ENCODE data around the gene PRSS36. TPM values are rescaled to one million over a fixed set of nuclear protein-coding genes. Genes with fewer than 3 reads are reported as not detected.

The PRSS36 gene
- total and polyA plus RNA-seq, 9 of the 15 experiments (the other 6 are each of a cell fraction or from before 2014, with no cell fraction given): 0.09 to 1.2 (median 0.54) TPM; not detected in 2

GRCh38 chr16:31199430-31200041 is 49.7 kb upstream of the PRSS36 start:
- CTCF ChIA-PET (ENCODE audit: low intra/inter-chr PET ratio): no interaction called here
- no peak overlapping the region for H2AFZ ChIP-seq (ENCODE audit: low read depth, low read length)
- H3K9me1 ChIP-seq (ENCODE audit: control insufficient read depth, insufficient read depth, low read length): no peaks in the 10 kb centered on the region
- H3K9ac ChIP-seq (ENCODE audit: insufficient read depth in 1 of 2, low read depth in 2 of 2, low read length in 2 of 2): no peak overlapping the region
- no peaks in the 10 kb centered on the region for H3K27me3 ChIP-seq (ENCODE audit: control insufficient read depth in 2 of 2, insufficient read depth in 2 of 2, low read length in 2 of 2)
- H4K20me1 ChIP-seq (replicated peaks; ENCODE audit: control insufficient read depth, insufficient read depth, low read length): peaks cover 19% of the 10 kb centered on the region
- no peaks in the 10 kb centered on the region for H3K9me3 ChIP-seq (replicated peaks; ENCODE audit: control insufficient read depth, insufficient read depth, low read depth, low read length)
- POLR2A ChIA-PET: interaction anchor here (0.9 to 6.2 kb wide), 9 partner anchors 8 to 103 kb away, joined by 3 to 33 read pairs (median 10); partner anchors contain the start of genes FUS, PYDC1 and TRIM72
- no peaks in the 10 kb centered on the region for H3K79me2 ChIP-seq (ENCODE audit: control insufficient read depth, insufficient read depth, low read length)
- H3K4me3 ChIP-seq: no peak overlapping the region
- H3K27ac ChIP-seq (ENCODE audit: extremely low read depth, low read depth, low read length): no peak overlapping the region
- intact Hi-C loops (cut with micrococcal nuclease): loop anchor here (2.0 to 10.0 kb wide), 4 partner anchors 53 to 665 kb away; no protein-coding TSS in a partner anchor
- peak; percentile 23 for FAIRE-seq
- 50% methylated on average over 5 of the region's 5 CpGs for WGBS (ENCODE audit: insufficient coverage, low coverage, missing lambda C conversion rate)
- in situ Hi-C loops (cut with MboI): loop anchor here (5.0 kb wide), 1 partner anchor 93 kb away; no protein-coding TSS in a partner anchor
- DNase-seq (ENCODE audit: extremely low read depth in 1 of 4, low spot score in 3 of 4): no peak
- H3K4me1 ChIP-seq (replicated peaks in 1 of 2; ENCODE audit: control insufficient read depth in 2 of 2, insufficient read depth in 2 of 2, low read length in 2 of 2): peaks cover 14 to 33% of the 10 kb centered on the region in 2 experiments
- BruUV-seq (replicated peaks): no TSS peak
- no peak overlapping the region for H3K4me2 ChIP-seq (ENCODE audit: insufficient read depth, low read length)
- peaks cover 26% of the 10 kb centered on the region for H3K36me3 ChIP-seq (ENCODE audit: control insufficient read depth, insufficient read depth, low read length)
- no peak for ATAC-seq
- TF ChIP-seq CEBPB (tag; IDR thresholded peaks at IDR 0.05) (no peak), TAF9B (IDR thresholded peaks at IDR 0.05; ENCODE audit: partially characterized antibody) (no peak), ZBTB12 (CRISPR knock-in tag; IDR thresholded peaks at IDR 0.05) (no peak), CTBP1 (IDR thresholded peaks at IDR 0.05; ENCODE audit: borderline replicate concordance) (no peak), DACH1 (IDR thresholded peaks at IDR 0.05; ENCODE audit: partially characterized antibody) (no peak), POLR2B (IDR thresholded peaks at IDR 0.05; ENCODE audit: low read depth, partially characterized antibody) (peak; percentile 52), ZEB2 (IDR thresholded peaks at IDR 0.05) (peak; percentile 64), EHMT2 (IDR thresholded peaks at IDR 0.05) (no peak), SUPT5H (IDR thresholded peaks at IDR 0.05) (peak; percentile 57), ARID2 (IDR thresholded peaks at IDR 0.05) (no peak), NRF1 (conservative IDR thresholded peaks at IDR 0.05 in 1 of 2, IDR thresholded peaks at IDR 0.05 in 1 of 2) (peak; percentile 42 to 57; a peak in 3 of 4 replicates), ZNF224 (CRISPR knock-in tag; IDR thresholded peaks at IDR 0.05) (no peak), POLR2A (conservative IDR thresholded peaks at IDR 0.05) (peak; percentile 48), CBFA2T3 (IDR thresholded peaks at IDR 0.05) (peak; percentile 69), POLR2AphosphoS2 (IDR thresholded peaks at IDR 0.05; ENCODE audit: low read length) (peak; percentile 57; the same call in 1 of the 2 replicates)
- TF ChIP-seq, protein P1, sequence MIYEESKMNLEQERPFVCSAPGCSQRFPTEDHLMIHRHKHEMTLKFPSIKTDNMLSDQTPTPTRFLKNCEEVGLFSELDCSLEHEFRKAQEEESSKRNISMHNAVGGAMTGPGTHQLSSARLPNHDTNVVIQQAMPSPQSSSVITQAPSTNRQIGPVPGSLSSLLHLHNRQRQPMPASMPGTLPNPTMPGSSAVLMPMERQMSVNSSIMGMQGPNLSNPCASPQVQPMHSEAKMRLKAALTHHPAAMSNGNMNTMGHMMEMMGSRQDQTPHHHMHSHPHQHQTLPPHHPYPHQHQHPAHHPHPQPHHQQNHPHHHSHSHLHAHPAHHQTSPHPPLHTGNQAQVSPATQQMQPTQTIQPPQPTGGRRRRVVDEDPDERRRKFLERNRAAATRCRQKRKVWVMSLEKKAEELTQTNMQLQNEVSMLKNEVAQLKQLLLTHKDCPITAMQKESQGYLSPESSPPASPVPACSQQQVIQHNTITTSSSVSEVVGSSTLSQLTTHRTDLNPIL (CRISPR knock-in tag; IDR thresholded peaks at IDR 0.05): no peak
- TF ChIP-seq, protein P2, sequence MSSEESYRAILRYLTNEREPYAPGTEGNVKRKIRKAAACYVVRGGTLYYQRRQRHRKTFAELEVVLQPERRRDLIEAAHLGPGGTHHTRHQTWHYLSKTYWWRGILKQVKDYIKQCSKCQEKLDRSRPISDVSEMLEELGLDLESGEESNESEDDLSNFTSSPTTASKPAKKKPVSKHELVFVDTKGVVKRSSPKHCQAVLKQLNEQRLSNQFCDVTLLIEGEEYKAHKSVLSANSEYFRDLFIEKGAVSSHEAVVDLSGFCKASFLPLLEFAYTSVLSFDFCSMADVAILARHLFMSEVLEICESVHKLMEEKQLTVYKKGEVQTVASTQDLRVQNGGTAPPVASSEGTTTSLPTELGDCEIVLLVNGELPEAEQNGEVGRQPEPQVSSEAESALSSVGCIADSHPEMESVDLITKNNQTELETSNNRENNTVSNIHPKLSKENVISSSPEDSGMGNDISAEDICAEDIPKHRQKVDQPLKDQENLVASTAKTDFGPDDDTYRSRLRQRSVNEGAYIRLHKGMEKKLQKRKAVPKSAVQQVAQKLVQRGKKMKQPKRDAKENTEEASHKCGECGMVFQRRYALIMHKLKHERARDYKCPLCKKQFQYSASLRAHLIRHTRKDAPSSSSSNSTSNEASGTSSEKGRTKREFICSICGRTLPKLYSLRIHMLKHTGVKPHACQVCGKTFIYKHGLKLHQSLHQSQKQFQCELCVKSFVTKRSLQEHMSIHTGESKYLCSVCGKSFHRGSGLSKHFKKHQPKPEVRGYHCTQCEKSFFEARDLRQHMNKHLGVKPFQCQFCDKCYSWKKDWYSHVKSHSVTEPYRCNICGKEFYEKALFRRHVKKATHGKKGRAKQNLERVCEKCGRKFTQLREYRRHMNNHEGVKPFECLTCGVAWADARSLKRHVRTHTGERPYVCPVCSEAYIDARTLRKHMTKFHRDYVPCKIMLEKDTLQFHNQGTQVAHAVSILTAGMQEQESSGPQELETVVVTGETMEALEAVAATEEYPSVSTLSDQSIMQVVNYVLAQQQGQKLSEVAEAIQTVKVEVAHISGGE (CRISPR knock-in tag; IDR thresholded peaks at IDR 0.05): no peak

Data from K562 (cell line).